NB4 (cell line): Measurements from ENCODE around the gene SCAI.

Source experiments
- CTCF ChIP-seq: IDR thresholded peaks from one replicate; pipeline ENCODE4 v1.5.1; 2012; ENCODE audit warnings: low read depth, low read length
- MAX ChIP-seq: IDR thresholded peaks from 2 replicates; pipeline ENCODE4 v1.6.1; 2011; ENCODE audit warnings: low read depth, low read length
- MYC ChIP-seq: IDR thresholded peaks from 2 replicates; pipeline ENCODE4 v1.6.1; 2011; ENCODE audit warnings: low read depth, low read length
- POLR2A ChIP-seq: IDR thresholded peaks from 2 replicates; pipeline ENCODE4 v1.6.1; 2011; ENCODE audit warnings: mild to moderate bottlenecking; ENCODE audit not compliant: insufficient read length; ENCODE audit errors: extremely low read depth

- TF ChIP-seq POLR2A (no peak), CTCF (no peak), MAX (no peak), MYC (no peak)
Observed at GRCh38 chr9:124946167-124946566, 197.2 kb downstream of the SCAI start.
